ENCODE measurements around the gene DRGX. TPM values are rescaled to one million over a fixed set of nuclear protein-coding genes. Genes with fewer than 3 reads are reported as not detected.

Gene DRGX
- total and polyA plus RNA-seq, 2 donors (not counting 3 experiments of a cell fraction or from before 2014, with no cell fraction given), result not detected

GRCh38 chr10:49361178-49361554 lies 34.7 kb downstream of the DRGX start:
- CTCF ChIA-PET, result interaction anchor here (0.8 to 1.8 kb wide), 2 partner anchors 11 to 46 kb away, joined by 3 to 4 read pairs; no protein-coding TSS in a partner anchor
- Histone ChIP-seq H3K36me3 (ENCODE audit: control insufficient read depth in 2 of 2, extremely low read depth in 1 of 2, insufficient read depth in 2 of 2, low read length in 2 of 2) (no peaks in the 10 kb centered on the region), H3K27ac (ENCODE audit: insufficient read depth, low read depth, low read length) (no peak overlapping the region), H3K79me2 (ENCODE audit: control insufficient read depth, insufficient read depth, low read length) (no peaks in the 10 kb centered on the region), H3K4me2 (ENCODE audit: insufficient read depth, low read length) (no peak overlapping the region), H3K27me3 (ENCODE audit: control insufficient read depth in 2 of 2, insufficient read depth in 2 of 2, low read length in 2 of 2) (peaks cover 0 to 1% of the 10 kb centered on the region in 2 experiments), H3K9me3 (replicated peaks; ENCODE audit: control insufficient read depth, insufficient read depth, low read length) (no peaks in the 10 kb centered on the region), H3K4me3 (replicated peaks in 1 of 3; ENCODE audit: insufficient read depth in 1 of 3, low read depth in 1 of 3, low read length in 3 of 3) (no peak overlapping the region), H3K9ac (replicated peaks; ENCODE audit: extremely low read depth, insufficient read depth, low read length) (no peak overlapping the region), H3K9me1 (replicated peaks; ENCODE audit: control insufficient read depth, extremely low read depth, insufficient read depth, low read length) (no peaks in the 10 kb centered on the region), H3K4me1 (ENCODE audit: control insufficient read depth, extremely low read depth, insufficient read depth, low read length) (no peaks in the 10 kb centered on the region), H4K20me1 (replicated peaks; ENCODE audit: control insufficient read depth, extremely low read depth, insufficient read depth, low read length) (no peaks in the 10 kb centered on the region), H2AFZ (ENCODE audit: low read depth, low read length) (no peak overlapping the region)
- POLR2A ChIA-PET, result no interaction called here
- DNase-seq (ENCODE audit: low read depth, low spot score) (no peak), FAIRE-seq (no peak)
- BruUV-seq (replicated peaks), result no TSS peak
- dilution Hi-C loops (cut with MboI; ENCODE audit: extremely low pct_ligation_motif_present, low sequenced_read_pairs) (no loop called here), intact Hi-C loops (cut with micrococcal nuclease) (no loop called here)
- no peak for TF ChIP-seq CTCF (IDR thresholded peaks at IDR 0.05; ENCODE audit: extremely low read depth in 1 of 2, insufficient read depth in 1 of 2, low read depth in 1 of 2, low read length in 2 of 2)
- TF ChIP-seq MYC (IDR thresholded peaks at IDR 0.05; ENCODE audit: low read depth, low read length), result no peak
- no peak for TF ChIP-seq GATA2 (IDR thresholded peaks at IDR 0.05; ENCODE audit: insufficient read depth, insufficient read length, low read depth, low read length)
- no peak for TF ChIP-seq POLR2A (IDR thresholded peaks at IDR 0.05; ENCODE audit: low read depth, low read length)
- TF ChIP-seq JUN (IDR thresholded peaks at IDR 0.05; ENCODE audit: borderline replicate concordance, insufficient read depth, insufficient read length, low read depth), result no peak
- no peak for TF ChIP-seq EZH2 (IDR thresholded peaks at IDR 0.05; ENCODE audit: borderline replicate concordance, low read depth, low read length, severe bottlenecking)
- TF ChIP-seq POLR2AphosphoS5 (IDR thresholded peaks at IDR 0.05; ENCODE audit: insufficient read depth, low read depth, low read length), result no peak
- TF ChIP-seq MAX (IDR thresholded peaks at IDR 0.05; ENCODE audit: insufficient read depth, insufficient read length), result no peak
- no peak for TF ChIP-seq FOS (IDR thresholded peaks at IDR 0.05; ENCODE audit: borderline replicate concordance, insufficient read depth, low read length)

All from endothelial cell of umbilical vein (primary cell).